Thyroid gland (tissue), 4 donors: Measurements from ENCODE around the gene AIF1. TPM values are rescaled to one million over a fixed set of nuclear protein-coding genes. Genes with fewer than 3 reads are reported as not detected.
A peak's percentile ranks its signal among the peaks of the same experiment; 100 is the strongest.

Experiments
- DNase-seq, 2 donors: peaks; one replicate each; pipeline ENCODE4 v3.0.0-alpha.2; 2019
- H3K27ac ChIP-seq, 3 donors: fragments of 200-600 bp; sonication (generic); 1 replicate in 2 of 3; 2 replicates in 1 of 3; pipeline ENCODE4 v1.5.1; 2016 to 2019; ENCODE audit warnings: mild to moderate bottlenecking in 1 of 3, moderate library complexity in 1 of 3
- H3K27me3 ChIP-seq: fragments of 200-600 bp; sonication (generic); one replicate; pipeline ENCODE4 v1.5.1; 2019
- H3K36me3 ChIP-seq, 2 donors: fragments of 200-600 bp; sonication (generic); one replicate each; pipeline ENCODE4 v1.5.1; 2016 to 2019
- H3K4me1 ChIP-seq, 2 donors: fragments of 200-600 bp; sonication (generic); one replicate each; pipeline ENCODE4 v1.5.1; 2017 to 2019
- H3K4me3 ChIP-seq, 3 donors: fragments of 200-600 bp; sonication (generic); replicated peaks in 1 of 3; 1 replicate in 2 of 3; 2 replicates in 1 of 3; pipeline ENCODE4 v1.5.1; 2016; ENCODE audit warnings: mild to moderate bottlenecking in 1 of 3
- H3K9me3 ChIP-seq: fragments of 200-600 bp; sonication (generic); one replicate; pipeline ENCODE4 v1.5.1; 2017
- POLR2A ChIP-seq, 2 donors: fragments of 450-650 bp; IDR thresholded peaks; one replicate each; pipeline ENCODE4 v1.6.1; 2017; ENCODE audit warnings: antibody characterized with exemption in 2 of 2, mild to moderate bottlenecking in 2 of 2, moderate library complexity in 1 of 2
- WGBS, 2 donors: methylation state at CpG; one replicate each; pipeline ENCODE4 v1.1.5; 2017; 5-methylcytosine and 5-hydroxymethylcytosine counted together
- intact Hi-C: fragments of 100-400 bp; cut with DNase I; formaldehyde crosslinking; loops from one replicate; pipeline ENCODE4 v1.15.1; 2023
- total RNA-seq, 4 donors: library from RNA; depleted of rRNA; stranded (reverse); fragments of >200 nt; gene quantifications; one replicate each; pipeline ENCODE4 v1.2.3, GENCODE V29; 2016
- TF ChIP-seq, protein P1 (sequence below), 6 experiments: fragments of 200-600 bp in 3 of 6; fragments of 450-650 bp in 3 of 6; sonication (generic) in 3 of 6; IDR thresholded peaks; one replicate each; pipeline ENCODE4 v1.5.1; 2016 to 2019; ENCODE audit warnings: antibody characterized with exemption in 6 of 6, mild to moderate bottlenecking in 2 of 6, inconsistent platforms in 1 of 6, moderate library complexity in 1 of 6

The AIF1 gene
- total RNA-seq, 4 donors from 2014 or later = 8.1 to 37.8 (median 17.6) TPM

DNA sequence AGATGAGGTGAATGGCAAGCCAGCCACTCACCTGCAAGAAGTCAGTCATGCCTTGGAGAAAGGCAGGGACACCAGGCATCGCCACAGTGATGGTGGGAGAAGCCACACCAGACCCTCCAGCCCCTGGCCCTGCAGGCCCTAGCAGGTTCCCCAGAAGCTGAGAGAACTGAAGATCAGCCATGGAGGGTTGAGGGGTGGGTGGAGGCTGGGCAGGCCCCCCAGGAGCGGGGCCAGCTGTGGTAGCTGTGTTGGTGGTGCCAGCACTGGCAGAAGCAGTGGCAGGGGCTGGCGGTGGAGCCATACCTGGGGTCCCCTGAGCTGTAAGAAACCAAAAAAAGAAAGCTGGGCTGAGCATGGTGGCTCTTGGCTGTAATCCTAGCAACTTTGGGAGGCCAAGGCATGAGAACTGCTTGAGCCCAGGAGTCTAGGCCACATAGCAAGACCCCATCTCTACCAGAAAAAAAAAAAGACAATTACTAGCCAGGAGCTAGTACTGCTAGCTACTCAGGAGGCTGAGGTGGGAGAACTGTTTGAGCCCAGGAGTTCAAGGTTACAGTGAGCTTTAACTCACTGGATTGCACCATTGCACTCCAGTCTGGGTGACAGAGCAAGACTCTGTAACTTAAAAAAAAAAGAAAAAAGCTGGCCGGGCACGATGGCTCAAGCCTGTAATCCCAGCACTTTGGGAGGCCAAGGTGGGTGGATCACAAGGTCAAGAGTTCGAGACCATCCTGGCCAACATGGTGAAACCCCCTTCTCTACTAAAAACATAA lies 27.9 kb downstream of the AIF1 start:
- intact Hi-C loops = no loop called here
- H3K9me3 ChIP-seq = no peaks in the 10 kb centered on the region
- H3K27me3 ChIP-seq = no peaks in the 10 kb centered on the region
- H3K36me3 ChIP-seq = peaks cover 88 to 92% of the 10 kb centered on the region in 2 donors
- WGBS, 2 donors = 95% methylated on average over 5 to 6 of the region's 6 CpGs
- no peak overlapping the region for H3K4me3 ChIP-seq
- H3K4me1 ChIP-seq = no peaks in the 10 kb centered on the region
- TF ChIP-seq POLR2A (IDR thresholded peaks at IDR 0.05) = no peak
- TF ChIP-seq, protein P1, sequence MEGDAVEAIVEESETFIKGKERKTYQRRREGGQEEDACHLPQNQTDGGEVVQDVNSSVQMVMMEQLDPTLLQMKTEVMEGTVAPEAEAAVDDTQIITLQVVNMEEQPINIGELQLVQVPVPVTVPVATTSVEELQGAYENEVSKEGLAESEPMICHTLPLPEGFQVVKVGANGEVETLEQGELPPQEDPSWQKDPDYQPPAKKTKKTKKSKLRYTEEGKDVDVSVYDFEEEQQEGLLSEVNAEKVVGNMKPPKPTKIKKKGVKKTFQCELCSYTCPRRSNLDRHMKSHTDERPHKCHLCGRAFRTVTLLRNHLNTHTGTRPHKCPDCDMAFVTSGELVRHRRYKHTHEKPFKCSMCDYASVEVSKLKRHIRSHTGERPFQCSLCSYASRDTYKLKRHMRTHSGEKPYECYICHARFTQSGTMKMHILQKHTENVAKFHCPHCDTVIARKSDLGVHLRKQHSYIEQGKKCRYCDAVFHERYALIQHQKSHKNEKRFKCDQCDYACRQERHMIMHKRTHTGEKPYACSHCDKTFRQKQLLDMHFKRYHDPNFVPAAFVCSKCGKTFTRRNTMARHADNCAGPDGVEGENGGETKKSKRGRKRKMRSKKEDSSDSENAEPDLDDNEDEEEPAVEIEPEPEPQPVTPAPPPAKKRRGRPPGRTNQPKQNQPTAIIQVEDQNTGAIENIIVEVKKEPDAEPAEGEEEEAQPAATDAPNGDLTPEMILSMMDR (IDR thresholded peaks at IDR 0.05) = no peak
- no peak overlapping the region for H3K27ac ChIP-seq
- DNase-seq = no peak

DNA sequence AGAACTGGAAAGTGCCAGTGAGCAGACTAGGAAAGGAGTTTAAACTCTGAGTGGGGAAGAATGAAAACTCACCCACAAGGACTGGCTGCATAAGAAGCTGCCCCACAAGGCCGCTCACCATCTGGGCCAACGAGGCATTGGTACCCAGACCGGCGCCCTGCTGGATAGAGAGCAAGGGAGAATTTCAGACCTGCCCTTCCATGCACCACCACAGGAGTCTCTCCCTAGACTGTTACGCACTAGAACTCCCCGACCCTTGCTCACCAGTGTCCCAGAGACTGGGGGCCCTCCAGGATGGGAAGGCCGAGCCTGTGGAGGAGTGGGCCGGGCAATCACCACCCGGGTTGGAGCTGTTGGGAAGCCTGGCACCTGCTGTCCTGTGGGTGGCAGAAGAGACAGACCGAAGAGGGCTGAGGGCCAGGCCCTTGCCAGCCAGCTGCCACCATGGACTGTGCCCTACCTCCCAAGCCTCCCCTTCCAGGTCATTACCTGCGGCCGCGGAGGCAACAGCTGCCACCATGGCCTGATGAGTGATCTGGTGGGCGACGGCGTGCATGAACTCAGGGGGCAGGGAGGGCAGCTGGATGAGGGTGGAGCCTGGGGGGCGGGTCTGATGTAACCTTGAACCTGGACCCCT lies 28.9 kb downstream of the AIF1 start:
- Histone ChIP-seq H3K4me1 (no peaks in the 10 kb centered on the region), H3K27ac (no peak overlapping the region), H3K36me3 (peaks cover 94 to 97% of the 10 kb centered on the region in 2 donors), H3K27me3 (no peaks in the 10 kb centered on the region), H3K9me3 (no peaks in the 10 kb centered on the region), H3K4me3 (no peak overlapping the region)
- 88 to 94% methylated on average over 8 to 12 of the region's 17 CpGs for WGBS, 2 donors
- TF ChIP-seq POLR2A (IDR thresholded peaks at IDR 0.05) = no peak
- TF ChIP-seq, protein P1 (IDR thresholded peaks at IDR 0.05) = no peak
- DNase-seq = no peak
- intact Hi-C loops = no loop called here

DNA sequence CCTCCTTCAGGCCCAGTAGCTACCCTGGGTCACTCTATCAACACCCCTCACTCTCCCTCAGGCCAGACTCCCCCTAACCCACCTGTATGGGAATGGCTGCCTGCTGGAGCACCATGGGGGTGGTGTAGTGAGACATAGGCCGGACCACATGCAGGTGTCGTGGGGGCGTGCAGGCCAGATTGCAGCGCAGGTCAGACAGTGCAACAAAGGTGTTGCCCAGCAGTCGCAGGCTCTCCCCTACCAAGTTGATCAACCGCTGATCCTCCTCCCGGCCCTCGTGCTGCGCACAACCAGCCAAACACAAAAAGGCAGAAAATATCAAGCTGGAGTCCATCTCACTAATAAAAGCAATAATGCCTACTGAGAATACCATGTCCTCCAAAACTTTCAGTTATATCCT lies 30.3 kb downstream of the AIF1 start:
- intact Hi-C loops = no loop called here
- H3K27me3 ChIP-seq = no peaks in the 10 kb centered on the region
- TF ChIP-seq, protein P1 (IDR thresholded peaks at IDR 0.05) = no peak
- no peak for TF ChIP-seq POLR2A (IDR thresholded peaks at IDR 0.05)
- no peak for DNase-seq
- no peaks in the 10 kb centered on the region for H3K4me1 ChIP-seq
- no peak overlapping the region for H3K27ac ChIP-seq
- H3K9me3 ChIP-seq = no peaks in the 10 kb centered on the region
- 96 to 97% methylated on average over 9 of the region's 9 CpGs for WGBS, 2 donors
- H3K4me3 ChIP-seq = no peak overlapping the region
- H3K36me3 ChIP-seq = peaks cover 84 to 90% of the 10 kb centered on the region in 2 donors

- no peak for TF ChIP-seq POLR2A (IDR thresholded peaks at IDR 0.05)
- TF ChIP-seq, protein P1 (IDR thresholded peaks at IDR 0.05) = no peak
- DNase-seq = peak; percentile 70 to 81
- intact Hi-C loops = no loop called here
- H3K4me3 ChIP-seq = peak overlapping the region; percentile 42 to 93 (median 63)
- peaks cover 24 to 29% of the 10 kb centered on the region in 2 donors for H3K36me3 ChIP-seq
- 2 to 4% methylated on average over 19 to 29 of the region's 29 CpGs for WGBS, 2 donors
- H3K9me3 ChIP-seq = no peaks in the 10 kb centered on the region
- H3K4me1 ChIP-seq = peaks cover 13 to 21% of the 10 kb centered on the region in 2 donors
- no peaks in the 10 kb centered on the region for H3K27me3 ChIP-seq
- H3K27ac ChIP-seq = peak overlapping the region; percentile 97 to 99 (median 99)
Observed at GRCh38 chr6:31651602-31652191, 36.7 kb downstream of the AIF1 start.
